ENCODE measurements around the gene MEAF6. TPM values are rescaled to one million over a fixed set of nuclear protein-coding genes. Genes with fewer than 3 reads are reported as not detected.

The MEAF6 gene
- total and polyA plus RNA-seq, 2 of the 4 experiments (the other 2 are of a cell fraction), result 36.2 to 40.7 TPM

DNA sequence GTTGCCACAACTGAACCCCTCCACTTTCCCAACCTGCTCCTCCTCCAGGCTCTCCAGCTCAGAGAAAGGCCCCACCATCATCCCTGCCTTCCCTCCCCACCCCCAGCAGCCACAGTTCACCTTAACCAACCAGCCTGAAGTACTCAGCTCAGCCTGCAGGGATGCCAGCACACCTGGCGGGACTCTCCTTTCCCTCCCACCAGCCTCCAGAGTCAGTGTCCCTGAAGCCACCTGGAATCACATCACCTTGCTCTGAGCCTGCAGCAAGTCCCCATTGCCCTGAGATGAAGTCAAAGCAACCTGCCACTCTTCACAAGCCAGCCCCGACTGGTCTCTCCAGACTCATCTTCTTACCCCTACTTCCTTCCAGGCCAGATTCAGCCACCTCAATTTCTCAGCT is 66.4 kb downstream of the MEAF6 start:
- no peak for TF ChIP-seq NFE2L2 (IDR thresholded peaks at IDR 0.05; ENCODE audit: low read depth, low read length)
- no peak for TF ChIP-seq POLR2A (IDR thresholded peaks at IDR 0.05; ENCODE audit: low read depth, low read length)
- TF ChIP-seq BHLHE40 (IDR thresholded peaks at IDR 0.05; ENCODE audit: low read depth, low read length), result no peak
- TF ChIP-seq, protein P1, sequence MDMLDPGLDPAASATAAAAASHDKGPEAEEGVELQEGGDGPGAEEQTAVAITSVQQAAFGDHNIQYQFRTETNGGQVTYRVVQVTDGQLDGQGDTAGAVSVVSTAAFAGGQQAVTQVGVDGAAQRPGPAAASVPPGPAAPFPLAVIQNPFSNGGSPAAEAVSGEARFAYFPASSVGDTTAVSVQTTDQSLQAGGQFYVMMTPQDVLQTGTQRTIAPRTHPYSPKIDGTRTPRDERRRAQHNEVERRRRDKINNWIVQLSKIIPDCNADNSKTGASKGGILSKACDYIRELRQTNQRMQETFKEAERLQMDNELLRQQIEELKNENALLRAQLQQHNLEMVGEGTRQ (IDR thresholded peaks at IDR 0.05; ENCODE audit: low read depth, low read length), result no peak
- TF ChIP-seq CEBPB (IDR thresholded peaks at IDR 0.05; ENCODE audit: low read depth, low read length), result no peak
- TF ChIP-seq SMC3 (IDR thresholded peaks at IDR 0.05; ENCODE audit: low read depth, low read length), result no peak
- no peak for TF ChIP-seq CHD1 (IDR thresholded peaks at IDR 0.05; ENCODE audit: low read depth, low read length)
- no peak for TF ChIP-seq RAD21 (IDR thresholded peaks at IDR 0.05; ENCODE audit: low read length)
- no peak for TF ChIP-seq MAFK (IDR thresholded peaks at IDR 0.05; ENCODE audit: low read depth, low read length)
- no peak for TF ChIP-seq FOS (IDR thresholded peaks at IDR 0.05; ENCODE audit: low read depth, low read length)
- TF ChIP-seq, protein P2, sequence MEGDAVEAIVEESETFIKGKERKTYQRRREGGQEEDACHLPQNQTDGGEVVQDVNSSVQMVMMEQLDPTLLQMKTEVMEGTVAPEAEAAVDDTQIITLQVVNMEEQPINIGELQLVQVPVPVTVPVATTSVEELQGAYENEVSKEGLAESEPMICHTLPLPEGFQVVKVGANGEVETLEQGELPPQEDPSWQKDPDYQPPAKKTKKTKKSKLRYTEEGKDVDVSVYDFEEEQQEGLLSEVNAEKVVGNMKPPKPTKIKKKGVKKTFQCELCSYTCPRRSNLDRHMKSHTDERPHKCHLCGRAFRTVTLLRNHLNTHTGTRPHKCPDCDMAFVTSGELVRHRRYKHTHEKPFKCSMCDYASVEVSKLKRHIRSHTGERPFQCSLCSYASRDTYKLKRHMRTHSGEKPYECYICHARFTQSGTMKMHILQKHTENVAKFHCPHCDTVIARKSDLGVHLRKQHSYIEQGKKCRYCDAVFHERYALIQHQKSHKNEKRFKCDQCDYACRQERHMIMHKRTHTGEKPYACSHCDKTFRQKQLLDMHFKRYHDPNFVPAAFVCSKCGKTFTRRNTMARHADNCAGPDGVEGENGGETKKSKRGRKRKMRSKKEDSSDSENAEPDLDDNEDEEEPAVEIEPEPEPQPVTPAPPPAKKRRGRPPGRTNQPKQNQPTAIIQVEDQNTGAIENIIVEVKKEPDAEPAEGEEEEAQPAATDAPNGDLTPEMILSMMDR (conservative IDR thresholded peaks at IDR 0.05; ENCODE audit: low read depth, low read length), result no peak
- TF ChIP-seq MAZ (IDR thresholded peaks at IDR 0.05; ENCODE audit: borderline replicate concordance, low read depth, low read length), result no peak
- TF ChIP-seq MXI1 (IDR thresholded peaks at IDR 0.05; ENCODE audit: borderline replicate concordance, low read depth, low read length), result no peak
- H3K56ac ChIP-seq (ENCODE audit: extremely low read depth, insufficient read depth, low read length), result no peak overlapping the region
- no peak overlapping the region for H3K4me2 ChIP-seq (ENCODE audit: low read depth, low read length)
- no peak overlapping the region for H2BK20ac ChIP-seq (ENCODE audit: low read depth, low read length)
- H3K14ac ChIP-seq (replicated peaks; ENCODE audit: low read depth, low read length), result no peak overlapping the region
- H2AK5ac ChIP-seq (ENCODE audit: low read depth, low read length), result no peak overlapping the region
- H2BK120ac ChIP-seq (ENCODE audit: low read depth, low read length), result no peak overlapping the region
- in situ Hi-C loops (cut with MboI; ENCODE audit: low sequenced_read_pairs), result no loop called here
- H3K27me3 ChIP-seq (ENCODE audit: control insufficient read depth, insufficient read depth, low read length), result peaks cover 19% of the 10 kb centered on the region
- H3K9me3 ChIP-seq (ENCODE audit: control insufficient read depth, insufficient read depth, low read length), result no peaks in the 10 kb centered on the region
- ATAC-seq (ENCODE audit: low read depth) (no peak), DNase-seq (no peak)
- H3K18ac ChIP-seq (ENCODE audit: low read depth, low read length), result no peak overlapping the region
- H4K8ac ChIP-seq (ENCODE audit: low read depth in 2 of 2, low read length in 2 of 2), result no peak overlapping the region
- no peak overlapping the region for H2AFZ ChIP-seq (replicated peaks; ENCODE audit: low read length, poor library complexity)
- H3K23ac ChIP-seq (ENCODE audit: low read depth, low read length), result no peak overlapping the region
- H3K27ac ChIP-seq (ENCODE audit: insufficient read depth, low read length), result no peak overlapping the region
- ChIA-PET POLR2A (ENCODE audit: unreplicated experiment) (no interaction called here), CTCF (interaction anchor here (1.2 kb wide), 1 partner anchor 40 kb away, joined by 3 read pairs; no protein-coding TSS in a partner anchor)
- H3K4me3 ChIP-seq (ENCODE audit: insufficient read depth, low read depth, low read length), result no peak overlapping the region
- no peak overlapping the region for H2BK15ac ChIP-seq (ENCODE audit: low read depth, low read length)
- no peaks in the 10 kb centered on the region for H3K4me1 ChIP-seq (ENCODE audit: control insufficient read depth, insufficient read depth, low read length)
- no peak overlapping the region for H4K91ac ChIP-seq (ENCODE audit: insufficient read depth, low read depth, low read length)
- no peak overlapping the region for H4K5ac ChIP-seq (ENCODE audit: low read depth, low read length)
- dilution Hi-C loops (cut with HindIII; ENCODE audit: low sequenced_read_pairs, unreplicated experiment), result no loop called here
- no CpG with 5 or more reads among the region's 2 CpGs for WGBS, 2 experiments (ENCODE audit: extremely low coverage in 2 of 2, insufficient read length in 1 of 2)
- H2BK5ac ChIP-seq (ENCODE audit: low read depth, low read length, poor library complexity, severe bottlenecking), result no peak overlapping the region
- H3K4ac ChIP-seq (ENCODE audit: low read depth, low read length), result no peak overlapping the region
- intact Hi-C loops (cut with micrococcal nuclease), result no loop called here
- H2AK9ac ChIP-seq (replicated peaks; ENCODE audit: low read depth, low read length, poor library complexity), result no peak overlapping the region
- H3K79me1 ChIP-seq (ENCODE audit: low read depth in 1 of 2, low read length in 2 of 2), result no peaks in the 10 kb centered on the region
- H3K9me1 ChIP-seq (ENCODE audit: insufficient read depth, low read length), result no peaks in the 10 kb centered on the region
- no peaks in the 10 kb centered on the region for H3K36me3 ChIP-seq (ENCODE audit: control insufficient read depth, insufficient read depth, low read length)
- no peak overlapping the region for H3K9ac ChIP-seq (ENCODE audit: low read depth, low read length)
- BruUV-seq (replicated peaks), result no TSS peak
- no peaks in the 10 kb centered on the region for H4K20me1 ChIP-seq (ENCODE audit: insufficient read depth, low read length)
